Nucleus accumbens (tissue), 56 donors: ENCODE measurements around the gene NUBP2.
A peak's percentile ranks its signal among the peaks of the same experiment; 100 is the strongest.

Experiments
- DNase-seq, 56 donors: peaks; one replicate each; lab custom pipeline; 2025; lab: John Stamatoyannopoulos, UW

NUBP2 gene

GRCh38 chr16:1757714-1758461, 24.9 kb upstream of the NUBP2 start:
- DNase-seq, result no peak

GRCh38 chr16:1758923-1759322, 23.8 kb upstream of the NUBP2 start:
- no peak for DNase-seq

- DNase-seq, result no peak
Measured at GRCh38 chr16:1759511-1759910, 23.2 kb upstream of the NUBP2 start.

- no peak for DNase-seq
Measured at GRCh38 chr16:1760911-1761310, 21.8 kb upstream of the NUBP2 start.

GRCh38 chr16:1761751-1762150, 21.0 kb upstream of the NUBP2 start:
- no peak for DNase-seq

GRCh38 chr16:1762196-1762878, 20.4 kb upstream of the NUBP2 start:
- no peak for DNase-seq

- no peak for DNase-seq
Measured at GRCh38 chr16:1762879-1763520, 19.8 kb upstream of the NUBP2 start.

GRCh38 chr16:1763521-1764511, 18.9 kb upstream of the NUBP2 start:
- peak in 2 of 56 donors; percentile 15 to 46 for DNase-seq

- peak in 1 of 56 donors; percentile 25 for DNase-seq
Measured at GRCh38 chr16:1764971-1765370, 17.8 kb upstream of the NUBP2 start.

- no peak for DNase-seq
Measured at GRCh38 chr16:1765826-1766225, 16.9 kb upstream of the NUBP2 start.

GRCh38 chr16:1766231-1766630, 16.5 kb upstream of the NUBP2 start:
- DNase-seq, result no peak

- no peak for DNase-seq
Measured at GRCh38 chr16:1766701-1767100, 16.1 kb upstream of the NUBP2 start.

GRCh38 chr16:1767116-1767994, 15.4 kb upstream of the NUBP2 start:
- no peak for DNase-seq

GRCh38 chr16:1768061-1768766, 14.5 kb upstream of the NUBP2 start:
- DNase-seq, result no peak

GRCh38 chr16:1768767-1769401, 13.9 kb upstream of the NUBP2 start:
- no peak for DNase-seq

GRCh38 chr16:1769402-1770300, 13.1 kb upstream of the NUBP2 start:
- peak in 12 of 56 donors; percentile 5 to 72 (median 53) for DNase-seq
